Aortic smooth muscle cell (primary cell): ENCODE data around the gene C2orf76. TPM values are rescaled to one million over a fixed set of nuclear protein-coding genes. Genes with fewer than 3 reads are reported as not detected.

Experiments used
- total RNA-seq: library from RNA; depleted of rRNA; stranded (reverse); fragments of >200 nt; gene quantifications from 2 replicates; pipeline ENCODE4 v1.2.3, GENCODE V29; 2014

The C2orf76 gene
- 17.6 and 18.0 TPM in 2 replicates for total RNA-seq

DNA sequence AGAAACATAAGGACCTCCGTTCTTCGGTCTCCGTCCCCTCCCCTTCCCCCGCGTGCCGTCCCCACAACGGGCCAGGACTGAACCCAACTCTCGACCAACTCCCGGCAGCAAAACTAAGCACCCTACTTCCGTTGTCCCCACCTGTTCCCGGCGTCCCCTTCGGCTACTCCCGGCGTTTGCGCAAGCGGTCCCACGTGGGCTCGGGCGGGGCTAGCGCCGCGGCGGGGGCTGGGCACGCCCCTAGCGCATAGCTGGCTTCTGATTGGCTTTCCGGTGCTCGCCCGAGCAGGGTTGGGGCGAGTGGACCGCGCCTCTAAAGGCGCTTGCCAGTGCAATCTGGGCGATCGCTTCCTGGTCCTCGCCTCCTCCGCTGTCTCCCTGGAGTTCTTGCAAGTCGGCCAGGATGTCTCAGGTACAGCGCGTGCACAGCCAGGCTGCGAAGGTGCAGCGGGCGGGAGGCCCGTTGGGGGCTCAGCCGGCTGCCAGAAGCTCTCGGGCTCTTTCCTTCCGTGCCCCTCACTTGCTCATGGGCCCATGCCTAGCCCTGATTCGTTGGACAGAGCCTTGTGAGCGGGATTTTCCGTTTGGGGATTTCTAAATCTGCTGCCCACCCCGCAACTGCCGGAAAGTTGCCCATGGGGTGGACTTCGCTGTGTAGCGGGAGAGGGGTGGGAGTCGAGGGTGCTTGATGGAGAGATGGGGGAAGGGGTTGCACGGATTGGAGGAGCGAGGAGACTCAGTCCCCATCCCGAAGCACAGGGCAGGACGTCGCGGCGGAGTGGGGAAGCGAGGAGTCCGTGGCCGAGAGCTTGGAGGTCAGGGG lies at the start of gene C2orf76, which contains the start of gene DBI:
Gene C2orf76, minus strand, starts transcription at position 186 of the 823 bp plus-strand sequence. CDS start 26,875 bp downstream, outside the sequence.
Gene DBI, plus strand, starts transcription at position 329 of the 823 bp plus-strand sequence. Its CDS starts 75 bp downstream, at position 404.

Other genes with a start within 250 kb of the C2orf76 start
- gene C1QL2, start 208.1 kb downstream of the C2orf76 start, total RNA-seq, result not detected in 2 replicates
- gene STEAP3, start 143.0 kb downstream of the C2orf76 start, total RNA-seq, result 1.4 and 1.7 TPM in 2 replicates
- gene DBI, start 143 bp upstream of the C2orf76 start, total RNA-seq, result 133 and 164 TPM in 2 replicates
- gene TMEM37, start 65.0 kb upstream of the C2orf76 start, total RNA-seq, result 0.13 TPM in 1 of 2 replicates, not detected in the other
- gene SCTR, start 157.6 kb upstream of the C2orf76 start, total RNA-seq, result not detected in 2 replicates
- gene CFAP221, start 177.6 kb upstream of the C2orf76 start, total RNA-seq, result 0.26 and 0.37 TPM in 2 replicates